Measurements from ENCODE around the gene FJX1. TPM values are rescaled to one million over a fixed set of nuclear protein-coding genes. Genes with fewer than 3 reads are reported as not detected.

FJX1 gene
- total RNA-seq, 1 experiment from 2014 or later = 13.7 TPM

DNA sequence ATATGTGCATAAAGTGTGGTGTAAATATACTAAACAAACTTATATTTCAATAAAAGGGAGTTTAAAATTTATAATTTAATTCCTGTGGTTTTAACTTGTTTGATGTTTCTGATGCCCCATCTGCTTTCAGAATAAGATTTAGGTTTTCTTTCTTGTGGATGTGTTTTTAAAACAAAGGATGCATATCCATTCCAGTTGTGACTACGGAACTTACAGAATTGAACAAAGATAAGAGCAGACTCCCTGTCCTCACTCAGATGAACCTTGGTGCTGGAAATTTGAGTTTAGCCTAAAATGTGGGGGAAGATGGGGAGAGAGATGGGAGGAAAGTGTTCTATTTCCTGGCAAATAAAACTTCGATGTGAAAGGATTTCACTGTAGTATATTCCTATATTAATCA lies 2.5 kb downstream of the FJX1 start:
- ChIA-PET CTCF (no interaction called here), RAD21 (ENCODE audit: low non-redundant PET in 1 of 2, low total read pairs in 2 of 2, uncharacterized antibody in 2 of 2, unreplicated experiment in 2 of 2) (no interaction called here), POLR2A (no interaction called here)
- no peaks in the 10 kb centered on the region for H3K36me3 ChIP-seq (ENCODE audit: control insufficient read depth in 1 of 2, insufficient read depth in 2 of 2, low read length in 2 of 2)
- no peak for ATAC-seq
- BruUV-seq (replicated peaks) = no TSS peak
- no peak overlapping the region for H3K9ac ChIP-seq (ENCODE audit: low read length)
- H3K4me3 ChIP-seq (replicated peaks in 1 of 2; ENCODE audit: low read depth in 1 of 2, low read length in 2 of 2) = no peak overlapping the region
- no peak overlapping the region for H2AFZ ChIP-seq (ENCODE audit: low read depth, low read length, poor library complexity, severe bottlenecking)
- no peak overlapping the region; the same call in 1 of the 2 replicates for H3K4me2 ChIP-seq (ENCODE audit: low read length)
- H3K4me1 ChIP-seq (ENCODE audit: control insufficient read depth in 1 of 2, insufficient read depth in 2 of 2, low read length in 2 of 2) = peaks cover 9 to 63% of the 10 kb centered on the region in 2 experiments; a peak in 3 of 4 replicates
- H4K20me1 ChIP-seq (ENCODE audit: insufficient read depth) = no peaks in the 10 kb centered on the region
- intact Hi-C loops (cut with micrococcal nuclease) = no loop called here
- no peaks in the 10 kb centered on the region for H3K27me3 ChIP-seq (ENCODE audit: insufficient read depth, low read length)
- H3K9me3 ChIP-seq (ENCODE audit: control insufficient read depth in 1 of 2, insufficient read depth in 1 of 2, low read depth in 1 of 2, low read length in 2 of 2) = no peaks in the 10 kb centered on the region
- H3K27ac ChIP-seq (ENCODE audit: low read depth, low read length) = no peak overlapping the region
- DNase-seq (ENCODE audit: low read depth, low spot score) = no peak
- H3K79me2 ChIP-seq (ENCODE audit: insufficient read depth, low read length) = peaks cover 10% of the 10 kb centered on the region; the same call in 1 of the 2 replicates
- no peaks in the 10 kb centered on the region for H3K9me2 ChIP-seq (ENCODE audit: insufficient read depth)
- TF ChIP-seq EGR1 (IDR thresholded peaks at IDR 0.05; ENCODE audit: low read depth) (no peak), RAD21 (IDR thresholded peaks at IDR 0.05; ENCODE audit: low read depth) (no peak), ZNF274 (IDR thresholded peaks at IDR 0.05; ENCODE audit: low read depth, low read length) (no peak), POLR2AphosphoS5 (IDR thresholded peaks at IDR 0.05; ENCODE audit: low read depth, low read length) (no peak), SP1 (IDR thresholded peaks at IDR 0.05; ENCODE audit: low read depth) (no peak), TCF7L2 (IDR thresholded peaks at IDR 0.05; ENCODE audit: borderline replicate concordance, extremely low read depth, insufficient read depth, insufficient read length) (no peak), EZH2phosphoT487 (IDR thresholded peaks at IDR 0.05; ENCODE audit: borderline replicate concordance) (no peak), ELF1 (IDR thresholded peaks at IDR 0.05; ENCODE audit: borderline replicate concordance, low read depth) (no peak)
- TF ChIP-seq, protein P1, sequence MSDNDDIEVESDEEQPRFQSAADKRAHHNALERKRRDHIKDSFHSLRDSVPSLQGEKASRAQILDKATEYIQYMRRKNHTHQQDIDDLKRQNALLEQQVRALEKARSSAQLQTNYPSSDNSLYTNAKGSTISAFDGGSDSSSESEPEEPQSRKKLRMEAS (IDR thresholded peaks at IDR 0.05) = no peak
- TF ChIP-seq, protein P2, sequence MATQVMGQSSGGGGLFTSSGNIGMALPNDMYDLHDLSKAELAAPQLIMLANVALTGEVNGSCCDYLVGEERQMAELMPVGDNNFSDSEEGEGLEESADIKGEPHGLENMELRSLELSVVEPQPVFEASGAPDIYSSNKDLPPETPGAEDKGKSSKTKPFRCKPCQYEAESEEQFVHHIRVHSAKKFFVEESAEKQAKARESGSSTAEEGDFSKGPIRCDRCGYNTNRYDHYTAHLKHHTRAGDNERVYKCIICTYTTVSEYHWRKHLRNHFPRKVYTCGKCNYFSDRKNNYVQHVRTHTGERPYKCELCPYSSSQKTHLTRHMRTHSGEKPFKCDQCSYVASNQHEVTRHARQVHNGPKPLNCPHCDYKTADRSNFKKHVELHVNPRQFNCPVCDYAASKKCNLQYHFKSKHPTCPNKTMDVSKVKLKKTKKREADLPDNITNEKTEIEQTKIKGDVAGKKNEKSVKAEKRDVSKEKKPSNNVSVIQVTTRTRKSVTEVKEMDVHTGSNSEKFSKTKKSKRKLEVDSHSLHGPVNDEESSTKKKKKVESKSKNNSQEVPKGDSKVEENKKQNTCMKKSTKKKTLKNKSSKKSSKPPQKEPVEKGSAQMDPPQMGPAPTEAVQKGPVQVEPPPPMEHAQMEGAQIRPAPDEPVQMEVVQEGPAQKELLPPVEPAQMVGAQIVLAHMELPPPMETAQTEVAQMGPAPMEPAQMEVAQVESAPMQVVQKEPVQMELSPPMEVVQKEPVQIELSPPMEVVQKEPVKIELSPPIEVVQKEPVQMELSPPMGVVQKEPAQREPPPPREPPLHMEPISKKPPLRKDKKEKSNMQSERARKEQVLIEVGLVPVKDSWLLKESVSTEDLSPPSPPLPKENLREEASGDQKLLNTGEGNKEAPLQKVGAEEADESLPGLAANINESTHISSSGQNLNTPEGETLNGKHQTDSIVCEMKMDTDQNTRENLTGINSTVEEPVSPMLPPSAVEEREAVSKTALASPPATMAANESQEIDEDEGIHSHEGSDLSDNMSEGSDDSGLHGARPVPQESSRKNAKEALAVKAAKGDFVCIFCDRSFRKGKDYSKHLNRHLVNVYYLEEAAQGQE (IDR thresholded peaks at IDR 0.05; ENCODE audit: low read depth) = no peak
- TF ChIP-seq, protein P3, sequence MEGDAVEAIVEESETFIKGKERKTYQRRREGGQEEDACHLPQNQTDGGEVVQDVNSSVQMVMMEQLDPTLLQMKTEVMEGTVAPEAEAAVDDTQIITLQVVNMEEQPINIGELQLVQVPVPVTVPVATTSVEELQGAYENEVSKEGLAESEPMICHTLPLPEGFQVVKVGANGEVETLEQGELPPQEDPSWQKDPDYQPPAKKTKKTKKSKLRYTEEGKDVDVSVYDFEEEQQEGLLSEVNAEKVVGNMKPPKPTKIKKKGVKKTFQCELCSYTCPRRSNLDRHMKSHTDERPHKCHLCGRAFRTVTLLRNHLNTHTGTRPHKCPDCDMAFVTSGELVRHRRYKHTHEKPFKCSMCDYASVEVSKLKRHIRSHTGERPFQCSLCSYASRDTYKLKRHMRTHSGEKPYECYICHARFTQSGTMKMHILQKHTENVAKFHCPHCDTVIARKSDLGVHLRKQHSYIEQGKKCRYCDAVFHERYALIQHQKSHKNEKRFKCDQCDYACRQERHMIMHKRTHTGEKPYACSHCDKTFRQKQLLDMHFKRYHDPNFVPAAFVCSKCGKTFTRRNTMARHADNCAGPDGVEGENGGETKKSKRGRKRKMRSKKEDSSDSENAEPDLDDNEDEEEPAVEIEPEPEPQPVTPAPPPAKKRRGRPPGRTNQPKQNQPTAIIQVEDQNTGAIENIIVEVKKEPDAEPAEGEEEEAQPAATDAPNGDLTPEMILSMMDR (IDR thresholded peaks at IDR 0.05 in 2 of 3, conservative IDR thresholded peaks at IDR 0.05 in 1 of 3; ENCODE audit: borderline replicate concordance in 1 of 3, insufficient read depth in 1 of 3, low read depth in 2 of 3, low read length in 2 of 3) = no peak
